GOT3 (cell line): ENCODE measurements around the gene NFX1.

ENCODE experiments used
- DNase-seq: peaks from one replicate; lab custom pipeline; 2025; ENCODE audit warnings: mixed read lengths; lab: John Stamatoyannopoulos, UW

Gene NFX1

DNA sequence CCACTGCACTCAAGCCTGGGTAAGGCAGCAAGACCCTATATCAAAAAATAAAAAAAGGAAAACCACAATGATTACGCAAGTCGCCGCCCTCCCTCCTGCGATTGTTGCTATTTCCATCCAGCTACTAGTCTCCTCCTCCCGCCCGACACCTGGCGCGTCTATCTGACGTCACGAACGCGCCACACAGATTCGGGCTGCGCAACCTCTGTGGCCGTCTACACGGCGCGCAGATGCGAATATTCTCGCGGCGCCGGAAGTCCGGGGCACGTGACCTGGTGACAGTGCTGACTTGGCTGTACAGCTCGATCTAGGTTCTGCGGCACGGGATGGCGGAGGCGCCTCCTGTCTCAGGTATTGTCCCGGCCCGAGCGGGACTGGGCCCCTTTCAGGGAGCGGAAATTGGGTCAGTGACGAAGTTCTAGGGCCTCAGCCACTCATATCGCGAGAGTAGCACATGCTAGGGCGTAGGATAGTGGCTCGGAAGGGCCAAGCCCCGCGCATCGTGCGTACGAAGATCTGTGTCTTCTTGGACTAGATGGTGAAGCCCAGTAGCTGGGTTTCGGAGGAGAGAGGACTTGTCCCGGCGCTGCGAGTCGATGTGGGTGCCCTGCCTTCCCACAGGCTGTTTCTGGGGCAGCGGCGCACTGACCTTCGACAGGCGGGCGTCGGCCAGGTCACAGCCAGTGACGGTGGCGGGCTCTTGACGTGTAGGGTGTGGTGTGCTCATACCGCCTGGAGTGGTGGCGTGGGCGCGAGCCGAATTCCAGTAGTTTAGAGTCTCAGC lies at the start of gene NFX1:
Gene NFX1, plus strand, starts transcription at position 270 of the 784 bp plus-strand sequence. Its CDS starts 57 bp downstream, at position 327.
- DNase-seq = peak; percentile 80

DNA sequence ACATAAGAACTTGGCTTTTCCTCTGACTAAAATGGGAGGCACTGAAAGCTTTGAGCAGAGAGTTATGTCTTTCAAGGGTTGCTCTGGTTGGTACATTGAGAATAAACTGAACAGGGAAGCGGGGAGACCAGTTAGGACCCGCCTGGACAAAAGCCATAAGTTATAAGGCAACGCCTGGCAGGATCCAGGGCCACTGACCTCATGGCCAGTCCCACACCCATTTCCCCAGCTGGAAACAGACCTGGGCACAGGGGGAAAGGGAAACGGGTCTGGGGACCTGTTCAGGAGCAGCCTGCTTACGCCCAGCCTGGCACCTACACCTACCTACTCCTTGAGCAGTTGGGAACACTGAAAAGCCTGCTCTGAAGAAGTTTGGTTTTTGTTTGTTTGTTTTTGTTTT lies 49.0 kb upstream of the NFX1 start:
- no peak for DNase-seq

- no peak for DNase-seq
These were observed 47.6 kb upstream of the NFX1 start for GRCh38 chr9:33242609-33243134.

DNA sequence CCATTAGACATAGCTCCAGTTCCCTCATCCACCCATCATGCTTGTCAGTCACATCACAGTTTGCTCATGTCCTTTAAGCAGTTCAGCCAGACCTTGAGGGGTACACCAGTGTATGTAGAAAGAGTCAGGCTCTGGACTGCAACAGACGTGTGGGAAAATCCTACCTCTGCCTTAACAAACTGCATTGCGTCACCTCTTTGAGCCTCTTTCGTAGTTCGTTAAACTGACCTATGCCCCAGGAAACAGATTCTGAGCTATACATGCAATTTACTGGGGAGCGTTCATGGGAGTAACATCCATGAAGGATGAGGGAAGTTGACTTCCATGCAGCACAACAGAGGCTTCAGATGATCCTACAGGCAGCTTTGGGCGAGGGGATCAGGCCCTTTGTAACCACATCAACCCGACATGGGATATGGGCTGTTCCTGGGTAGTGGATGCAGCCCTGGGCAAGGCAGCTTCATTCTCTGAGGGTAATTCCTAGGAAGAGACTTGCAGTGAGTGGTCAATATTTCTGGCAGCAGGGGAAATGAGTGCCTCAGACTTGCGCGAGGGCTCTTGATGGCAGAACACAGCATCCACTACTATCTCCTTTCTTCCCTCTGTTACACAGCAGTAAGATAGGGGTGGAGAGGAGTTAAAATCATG lies 46.1 kb upstream of the NFX1 start:
- DNase-seq = no peak

DNA sequence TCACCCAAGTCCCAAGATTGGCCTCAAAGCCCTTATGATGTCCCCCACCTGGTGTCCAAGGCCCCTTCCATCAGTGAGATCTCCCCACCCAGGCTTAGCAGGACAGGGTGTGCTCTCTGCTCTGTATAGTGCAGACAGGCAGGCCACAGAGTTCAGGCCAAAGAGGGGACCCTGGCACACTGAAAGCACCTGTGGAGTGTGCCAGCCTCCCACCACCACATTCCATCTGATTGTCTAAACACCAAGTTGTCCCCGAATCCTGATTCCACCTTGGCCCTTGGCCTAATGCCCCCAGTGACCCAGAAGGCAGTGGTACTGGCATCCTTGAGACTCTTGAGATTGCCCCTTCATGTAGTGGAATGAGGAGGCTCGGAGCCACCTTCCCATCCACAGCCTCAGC lies 45.0 kb upstream of the NFX1 start:
- no peak for DNase-seq

GRCh38 chr9:33246269-33246860 lies 44.0 kb upstream of the NFX1 start:
- DNase-seq = no peak

DNA sequence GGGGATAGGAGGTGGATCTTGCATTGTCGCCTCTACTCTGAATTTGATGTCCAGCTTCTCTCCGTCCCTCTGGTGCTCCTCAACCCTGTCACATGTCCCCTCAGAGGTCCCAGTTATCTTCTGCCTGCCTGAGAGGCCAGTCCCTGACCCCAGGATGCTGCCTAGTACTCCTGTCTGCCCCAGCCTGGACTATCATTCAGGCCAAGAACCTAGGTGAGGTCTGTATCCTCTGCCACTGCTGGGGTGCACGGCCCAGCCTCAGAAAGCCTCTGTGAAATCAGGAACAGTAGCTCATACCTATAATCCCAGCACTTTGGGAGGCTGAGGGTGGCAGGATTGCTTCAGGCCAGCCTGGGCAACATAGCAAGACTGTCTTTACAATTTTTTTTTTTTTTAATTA lies 41.7 kb upstream of the NFX1 start:
- DNase-seq = no peak

DNA sequence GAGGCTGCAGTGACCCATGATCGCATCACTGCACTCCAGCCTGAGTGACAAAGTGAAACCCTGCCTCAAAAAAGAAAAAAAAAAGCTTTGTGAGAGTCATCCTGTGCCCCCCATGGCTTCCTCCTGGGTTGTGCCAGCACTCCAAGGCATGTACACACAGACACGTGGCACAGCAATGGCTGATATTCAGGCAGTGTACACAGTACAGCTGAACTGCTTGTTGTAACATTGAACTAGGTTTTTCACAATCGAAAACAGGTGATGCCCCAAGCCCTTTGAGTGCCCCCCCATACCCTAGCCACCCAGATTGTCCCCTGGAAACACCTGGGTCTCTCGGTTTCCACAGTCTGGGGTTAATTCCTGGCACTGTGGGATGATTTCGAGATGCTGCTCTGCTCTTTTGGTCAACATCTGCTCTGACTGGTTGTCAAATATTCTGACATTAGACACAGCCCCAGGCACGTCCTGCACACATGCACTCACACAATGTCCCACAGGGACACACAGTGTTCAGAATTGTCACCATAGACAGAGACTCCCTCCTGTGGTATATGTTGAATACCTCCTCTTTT lies 41.1 kb upstream of the NFX1 start:
- no peak for DNase-seq

GRCh38 chr9:33249983-33250382 lies 40.3 kb upstream of the NFX1 start:
- DNase-seq = no peak

- DNase-seq = no peak
These were observed 39.8 kb upstream of the NFX1 start for GRCh38 chr9:33250458-33250995.

GRCh38 chr9:33254211-33254610 lies 36.1 kb upstream of the NFX1 start:
- DNase-seq = no peak

GRCh38 chr9:33255014-33255413 lies 35.3 kb upstream of the NFX1 start:
- DNase-seq = no peak

- no peak for DNase-seq
These were observed 34.8 kb upstream of the NFX1 start for GRCh38 chr9:33255471-33255870.

GRCh38 chr9:33256236-33256635 lies 34.1 kb upstream of the NFX1 start:
- DNase-seq = no peak

GRCh38 chr9:33257276-33257675 lies 33.0 kb upstream of the NFX1 start:
- DNase-seq = no peak

DNA sequence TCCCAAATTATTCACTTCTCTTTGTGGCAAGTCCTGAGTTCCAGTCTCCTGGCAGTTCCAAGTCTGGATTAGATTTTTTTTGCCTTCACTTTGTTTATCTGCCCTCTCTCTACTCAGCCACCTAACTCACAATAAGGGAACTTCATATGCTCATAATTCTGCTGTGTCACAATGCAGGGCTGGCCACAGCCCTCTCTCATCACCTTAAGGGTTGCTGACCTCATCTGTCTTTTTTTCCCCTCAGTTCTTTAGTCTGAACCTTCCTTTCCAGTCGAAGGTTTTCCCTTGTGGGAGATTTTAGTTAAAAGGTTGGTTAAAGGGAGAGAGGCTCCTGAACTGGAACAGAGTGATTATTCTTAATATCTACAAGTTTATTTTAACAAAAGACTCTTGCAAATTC lies 29.9 kb upstream of the NFX1 start:
- DNase-seq = no peak

DNA sequence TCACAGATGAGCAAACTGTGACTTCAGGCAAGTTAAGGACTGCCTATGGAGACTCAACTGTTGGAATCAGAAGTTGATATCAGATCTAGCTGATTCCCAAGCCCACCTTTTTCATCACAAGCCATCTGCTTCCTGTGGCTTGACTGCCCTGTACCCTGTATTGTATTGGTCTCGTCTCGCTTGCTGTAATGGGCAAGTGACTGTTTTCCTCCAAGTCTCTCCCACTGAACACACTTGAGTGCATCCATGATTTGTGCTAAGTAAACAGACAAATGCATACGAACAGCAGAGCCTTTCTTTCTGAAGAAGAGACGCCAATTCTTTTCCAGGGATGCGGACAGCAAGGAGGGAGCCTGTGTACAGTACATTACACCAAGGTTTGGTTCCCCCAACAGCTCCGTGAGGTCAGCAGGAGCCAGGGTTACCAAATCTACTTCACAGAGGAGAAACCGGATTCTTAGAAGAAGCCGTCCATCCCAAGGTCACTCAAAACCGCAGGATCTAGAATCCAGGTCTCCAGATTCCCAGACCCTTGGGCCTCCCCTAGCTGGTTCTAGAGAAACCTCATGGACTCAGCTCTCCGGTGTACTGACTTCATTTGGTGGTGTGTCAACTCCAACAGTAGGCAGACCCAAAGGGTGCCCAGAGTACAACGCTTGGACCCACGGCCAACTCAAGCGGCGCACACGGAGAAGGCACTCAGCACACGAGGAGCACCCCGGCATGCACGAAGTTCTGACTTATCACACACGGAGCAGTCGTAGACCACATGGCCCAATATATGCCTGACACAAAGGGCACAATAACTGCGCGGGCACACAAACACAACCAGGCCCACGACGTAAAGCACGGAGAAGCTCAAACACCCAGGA lies 26.9 kb upstream of the NFX1 start:
- DNase-seq = no peak

DNA sequence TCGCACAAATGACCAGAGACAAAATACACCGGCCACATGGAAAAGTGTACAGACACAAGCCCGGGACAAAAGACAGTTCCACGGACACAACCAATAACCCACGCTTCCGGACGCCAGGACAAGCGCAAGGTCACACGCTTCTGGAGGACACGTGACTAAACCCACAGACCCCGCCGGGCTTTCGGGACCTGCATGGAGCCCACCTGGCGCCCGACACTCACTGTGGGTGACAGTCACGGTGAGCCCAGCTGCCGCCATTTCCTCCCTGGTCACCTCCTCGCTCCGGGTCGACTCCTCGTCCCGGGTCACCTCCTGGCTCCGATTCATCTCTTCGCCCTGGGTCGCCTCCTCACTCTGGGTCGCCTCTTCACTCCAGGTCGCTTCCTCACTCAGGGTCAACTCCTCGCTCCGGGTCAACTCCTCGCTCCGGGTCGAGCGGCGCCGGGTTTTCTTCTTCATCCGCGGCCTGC lies 26.3 kb upstream of the NFX1 start:
- DNase-seq = no peak

GRCh38 chr9:33264473-33265177 lies 25.7 kb upstream of the NFX1 start, which contains the start of the genes BAG1 and CHMP5:
BAG1 (minus strand) TSS chr9:33264708.
CHMP5 (plus strand) TSS chr9:33265049; CDS start chr9:33265079, 30 bp downstream.
- DNase-seq = peak; percentile 87

GRCh38 chr9:33265211-33265865 lies 25.0 kb upstream of the NFX1 start:
- no peak for DNase-seq
